HG02938 (cell line): ENCODE results near the gene CORO2B.
"Not testable (repeated sequence)": the region's sequence is repeated elsewhere in the genome, so short reads cannot be mapped to it uniquely, and the experiment has no call there.

Experiments
- ATAC-seq: cut with Tn5 transposase; IDR thresholded peaks from one replicate; pipeline ENCODE4 v1.9.1; 2021; ENCODE audit warnings: mild to moderate bottlenecking, moderate library complexity; ENCODE audit not compliant: unreplicated experiment

CORO2B gene

GRCh38 chr15:68643216-68643830 lies 64.5 kb downstream of the CORO2B start:
- no peak for ATAC-seq

DNA sequence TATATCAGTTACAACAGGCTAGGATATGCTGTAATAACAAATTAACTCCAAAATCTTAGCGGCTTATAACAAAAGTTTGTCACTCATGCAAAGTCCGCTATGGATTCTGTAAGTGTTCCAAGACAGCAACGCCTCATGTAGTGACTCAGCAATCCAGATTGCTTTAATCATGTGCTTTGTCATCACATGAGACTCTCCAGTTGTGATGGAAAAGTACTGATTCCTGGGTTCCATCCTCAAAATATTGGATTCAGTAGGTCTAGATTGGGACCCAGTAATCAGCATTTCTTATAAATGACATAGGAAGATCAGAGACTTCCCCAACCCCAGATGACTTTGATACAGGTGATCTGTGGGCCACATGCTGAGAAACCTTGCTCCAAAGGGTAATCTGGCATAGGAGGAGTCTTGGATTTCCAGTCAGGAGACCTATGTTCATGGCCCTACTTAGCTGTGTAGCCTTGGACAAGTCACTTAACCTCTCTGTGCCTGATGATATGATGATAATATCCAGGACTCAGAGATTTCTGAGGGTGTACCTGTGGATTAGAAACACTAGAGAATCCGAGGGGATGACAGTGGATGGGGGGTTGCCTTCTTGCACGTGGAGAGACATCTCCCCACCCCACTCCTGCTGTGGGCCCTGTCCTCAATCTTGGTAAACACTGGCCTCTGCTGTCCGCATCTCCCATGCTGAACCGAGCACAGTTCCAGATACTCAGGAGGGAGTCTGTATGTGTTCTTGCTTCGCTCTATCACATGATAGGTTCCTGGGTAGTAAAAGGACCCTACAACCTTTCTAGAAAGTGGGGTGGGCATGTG lies 65.5 kb downstream of the CORO2B start:
- ATAC-seq, result no peak

DNA sequence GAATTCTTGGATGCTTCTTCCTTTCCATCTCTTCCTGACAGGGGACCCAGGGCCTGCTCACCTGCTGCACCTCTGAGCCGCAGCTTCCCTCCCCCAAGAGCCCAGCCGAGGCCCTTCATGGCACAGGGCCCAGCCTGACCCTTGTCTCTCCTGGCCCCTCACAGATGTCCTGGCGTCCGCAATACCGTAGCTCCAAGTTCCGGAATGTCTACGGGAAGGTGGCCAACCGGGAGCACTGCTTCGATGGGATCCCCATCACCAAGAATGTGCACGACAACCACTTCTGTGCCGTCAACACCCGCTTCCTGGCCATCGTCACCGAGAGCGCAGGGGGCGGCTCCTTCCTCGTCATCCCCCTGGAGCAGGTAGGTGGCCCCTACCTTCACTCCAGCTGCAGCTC lies 66.2 kb downstream of the CORO2B start:
- no peak for ATAC-seq

- no peak for ATAC-seq
Observed at GRCh38 chr15:68646156-68646555, 67.4 kb downstream of the CORO2B start.

DNA sequence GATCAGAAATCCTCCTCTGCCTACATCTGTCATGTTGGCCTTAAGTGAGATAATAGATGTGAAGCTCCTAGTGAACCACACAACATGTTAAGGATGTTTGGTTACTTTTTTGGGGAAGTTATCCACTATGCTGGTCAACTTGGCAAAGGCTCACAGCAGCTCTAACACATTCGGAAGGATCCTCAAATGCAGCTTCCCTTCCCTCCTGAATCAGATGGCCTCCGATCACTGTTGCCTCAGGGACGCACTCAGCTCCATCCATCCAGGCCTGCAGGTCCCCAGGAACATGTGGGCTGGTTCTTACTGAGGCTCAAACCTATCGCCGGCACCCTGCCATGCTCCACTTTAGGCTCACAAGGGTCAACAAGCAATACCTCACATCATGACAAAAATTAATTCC lies 67.9 kb downstream of the CORO2B start:
- no peak for ATAC-seq

DNA sequence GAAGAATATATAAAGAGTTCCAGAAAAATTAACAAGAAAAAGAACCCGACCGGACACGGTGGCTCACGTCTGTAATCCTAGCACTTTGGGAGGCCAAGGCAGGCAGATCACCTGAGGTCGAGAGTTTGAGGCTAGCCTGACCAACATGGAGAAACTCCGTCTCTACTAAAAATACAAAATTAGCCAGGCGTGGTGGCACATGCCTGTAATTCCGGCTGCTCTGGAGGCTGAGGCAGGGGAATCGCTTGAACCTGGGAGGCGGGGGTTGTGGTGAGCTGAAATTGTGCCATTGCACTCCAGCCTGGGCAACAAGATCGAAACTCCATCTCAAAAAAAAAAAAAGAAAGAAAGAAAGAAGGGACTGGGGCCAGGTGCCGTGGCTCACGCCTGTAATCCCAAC lies 68.6 kb downstream of the CORO2B start:
- ATAC-seq, result not testable (repeated sequence)

- ATAC-seq, result no peak
Observed at GRCh38 chr15:68650901-68651709, 72.3 kb downstream of the CORO2B start.

- ATAC-seq, result no peak
Observed at GRCh38 chr15:68651916-68652525, 73.2 kb downstream of the CORO2B start.

GRCh38 chr15:68653031-68653635 lies 74.3 kb downstream of the CORO2B start:
- no peak for ATAC-seq

DNA sequence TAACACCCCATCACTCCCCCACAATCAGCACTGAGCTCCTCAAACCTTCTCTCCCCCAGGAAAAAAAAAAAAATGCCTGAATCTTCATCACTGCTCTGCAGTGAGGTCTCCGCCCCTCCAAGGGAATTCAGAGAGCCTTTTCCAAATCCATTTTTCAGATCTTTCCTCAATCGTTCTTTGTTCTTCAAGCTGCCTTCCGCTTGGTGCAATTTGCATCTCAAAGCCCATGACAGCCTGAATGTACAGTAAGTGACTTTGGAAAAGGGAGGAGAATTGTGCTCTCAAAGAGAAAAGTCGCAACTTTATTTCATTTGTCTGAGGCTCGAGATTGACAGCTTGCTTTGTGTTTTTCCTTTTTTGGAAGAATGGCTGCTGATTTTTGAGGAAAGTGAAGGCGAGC lies 75.0 kb downstream of the CORO2B start:
- no peak for ATAC-seq

DNA sequence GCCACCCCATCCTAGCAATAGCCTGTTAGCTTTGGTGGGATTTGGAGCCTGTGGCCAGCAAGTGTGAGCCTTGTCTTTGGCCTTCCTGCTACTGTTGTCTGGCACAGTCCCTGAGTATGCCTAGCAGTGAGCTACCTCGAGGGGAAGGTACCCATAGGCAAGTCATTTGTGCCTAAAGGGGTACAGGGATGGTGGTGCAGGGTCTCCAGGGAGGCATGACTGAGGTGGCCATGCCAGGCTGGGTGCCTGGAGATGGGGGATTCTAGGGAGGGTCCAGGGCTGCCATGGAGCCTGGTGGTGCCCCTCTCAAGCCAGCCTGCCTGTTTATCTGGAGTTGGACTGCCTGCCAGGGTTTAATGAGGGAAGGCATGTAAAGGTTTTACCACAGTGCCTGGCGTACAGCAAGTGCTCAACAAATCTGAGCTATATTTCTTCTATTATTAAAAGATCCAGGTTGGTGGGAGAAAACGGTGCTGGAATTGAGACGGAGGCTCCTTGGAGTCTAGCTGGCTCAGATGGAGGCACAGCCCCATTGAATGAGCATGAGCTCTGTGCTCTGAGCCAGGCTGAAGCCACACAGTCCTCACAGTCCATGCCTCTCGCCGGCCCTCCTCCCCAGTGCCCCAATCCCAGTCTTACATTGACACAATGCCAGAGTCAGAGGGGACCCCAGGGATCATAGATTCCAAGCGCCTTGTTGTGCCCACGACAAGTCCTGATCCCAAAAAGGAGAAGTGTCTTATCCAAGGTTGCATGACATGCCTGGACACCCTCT lies 76.2 kb downstream of the CORO2B start:
- ATAC-seq, result no peak

DNA sequence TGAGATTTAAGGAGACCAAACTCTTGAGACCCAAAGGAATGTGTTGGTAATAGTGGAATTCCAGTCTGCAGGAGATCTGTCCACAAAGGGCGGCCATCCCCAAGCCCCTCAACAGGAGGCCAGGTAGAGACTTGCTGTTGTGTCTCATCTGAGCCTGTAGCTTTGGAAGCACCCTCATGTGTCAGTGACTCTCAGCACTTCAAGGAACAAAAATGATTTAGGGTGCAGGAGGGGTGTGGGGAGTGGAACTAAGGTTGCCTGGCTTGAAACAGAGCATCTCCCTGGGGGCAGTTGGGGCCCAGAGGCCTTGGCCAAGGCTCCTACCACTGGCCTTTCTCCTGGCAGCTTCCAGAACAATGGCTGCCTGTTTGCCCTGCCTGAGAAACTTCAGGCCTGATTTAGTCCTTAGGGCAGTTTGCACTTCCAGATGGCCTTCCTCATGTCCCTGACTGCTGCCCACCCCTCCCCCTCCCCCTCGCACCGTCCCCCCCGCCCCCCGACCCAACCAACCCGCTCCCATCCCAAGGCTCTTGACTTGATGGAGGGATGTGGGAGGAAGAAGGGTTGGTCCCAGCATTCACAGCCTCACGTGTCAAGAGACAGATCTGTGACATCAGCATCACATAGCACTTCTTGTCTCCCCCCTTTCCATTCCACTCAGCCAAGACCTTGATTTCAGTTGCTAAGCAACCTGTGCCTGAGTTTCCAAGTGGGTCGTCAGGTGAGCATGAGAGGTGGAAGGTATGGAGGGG lies 77.1 kb downstream of the CORO2B start:
- no peak for ATAC-seq

- ATAC-seq, result no peak
Observed at GRCh38 chr15:68656438-68656739, 77.6 kb downstream of the CORO2B start.

DNA sequence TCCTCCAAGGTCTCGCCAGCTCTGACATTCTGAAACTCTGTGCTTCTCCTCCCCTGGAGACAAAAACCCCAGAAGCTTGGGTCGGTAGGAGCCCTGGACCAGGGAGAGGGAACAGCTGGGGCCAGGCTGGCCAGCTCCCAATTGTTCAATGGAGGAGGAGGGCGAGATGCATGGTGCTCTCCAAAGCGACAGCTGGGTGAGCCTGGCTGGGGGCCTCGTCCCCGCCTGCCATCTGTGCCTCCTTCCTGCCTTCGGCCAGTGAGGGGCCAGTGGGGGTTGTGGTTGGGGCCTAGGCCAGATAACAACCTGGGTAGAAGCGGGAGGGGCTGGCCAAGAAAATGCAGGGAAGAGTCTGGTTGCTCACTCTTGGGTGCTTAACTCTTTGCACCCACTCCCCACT lies 79.4 kb downstream of the CORO2B start:
- no peak for ATAC-seq

- no peak for ATAC-seq
Observed at GRCh38 chr15:68658641-68659358, 80.0 kb downstream of the CORO2B start.

- no peak for ATAC-seq
Observed at GRCh38 chr15:68663526-68663925, 84.7 kb downstream of the CORO2B start.

DNA sequence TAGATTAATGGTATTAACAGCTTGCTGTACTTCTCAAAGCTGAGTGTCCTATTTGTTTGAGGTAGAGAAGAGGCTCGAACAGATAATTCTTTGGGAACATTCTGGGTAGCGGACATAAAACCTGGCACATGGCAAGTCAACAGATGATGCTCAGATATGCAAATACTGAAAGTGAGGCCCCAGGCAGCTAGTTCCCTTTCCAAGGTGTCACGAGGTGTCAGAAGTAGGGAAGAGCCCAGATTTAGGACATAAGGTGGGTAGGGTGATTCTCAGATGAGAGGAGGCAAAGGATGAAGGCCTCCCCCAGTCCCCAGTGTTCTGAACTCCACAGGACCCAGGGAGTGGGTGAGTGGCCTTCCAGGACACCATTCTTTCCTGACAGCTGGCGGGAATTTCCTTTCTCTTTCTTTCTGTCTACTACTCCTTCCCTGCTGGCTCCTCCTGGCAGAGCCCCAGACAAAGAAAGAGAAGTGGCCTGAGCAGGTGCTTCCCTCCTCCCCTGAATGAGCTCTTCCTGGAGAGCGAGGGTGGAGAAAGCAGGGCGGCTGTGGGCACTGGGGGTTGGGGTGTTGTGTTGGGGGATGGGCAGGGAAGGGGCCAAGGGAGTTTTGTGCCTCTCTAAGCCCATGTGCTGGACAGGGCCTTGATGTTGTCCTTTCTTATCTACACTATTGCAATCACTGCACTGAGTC lies 87.5 kb downstream of the CORO2B start:
- ATAC-seq, result no peak

- no peak for ATAC-seq
Observed at GRCh38 chr15:68666812-68667450, 88.1 kb downstream of the CORO2B start.
